ENCODE data around the gene CTNNB1. TPM values are rescaled to one million over a fixed set of nuclear protein-coding genes. Genes with fewer than 3 reads are reported as not detected.

CTNNB1 gene
- total RNA-seq, 4 donors from 2014 or later = 311 to 417 (median 361) TPM

GRCh38 chr3:41198046-41198445 lies 1.3 kb upstream of the CTNNB1 start:
- no peak for TF ChIP-seq POLR2A (IDR thresholded peaks at IDR 0.05)
- TF ChIP-seq EP300 (IDR thresholded peaks at IDR 0.05) = no peak
- TF ChIP-seq CTCF (IDR thresholded peaks at IDR 0.05) = no peak
- TF ChIP-seq POLR2AphosphoS5 (IDR thresholded peaks at IDR 0.05) = no peak
- Histone ChIP-seq H3K36me3 (no peaks in the 10 kb centered on the region), H3K27me3 (no peaks in the 10 kb centered on the region), H3K9me3 (no peaks in the 10 kb centered on the region), H3K4me3 (peak overlapping the region; percentile 98), H3K27ac (no peak overlapping the region), H3K4me1 (peaks cover 28% of the 10 kb centered on the region)
- WGBS = 80% methylated on average over 7 of the region's 7 CpGs
- DNase-seq (ENCODE audit: low spot score in 2 of 2) = no peak

GRCh38 chr3:41198526-41198925 lies 779 bp upstream of the CTNNB1 start:
- Histone ChIP-seq H3K9me3 (no peaks in the 10 kb centered on the region), H3K36me3 (no peaks in the 10 kb centered on the region), H3K4me1 (peaks cover 33% of the 10 kb centered on the region), H3K27me3 (no peaks in the 10 kb centered on the region), H3K27ac (peak overlapping the region; percentile 100), H3K4me3 (peak overlapping the region; percentile 98)
- peak; percentile 72 to 82 for DNase-seq (ENCODE audit: low spot score in 2 of 2)
- WGBS = 16% methylated on average over 10 of the region's 20 CpGs
- TF ChIP-seq POLR2A (IDR thresholded peaks at IDR 0.05) (no peak), CTCF (IDR thresholded peaks at IDR 0.05) (no peak), POLR2AphosphoS5 (IDR thresholded peaks at IDR 0.05) (no peak), EP300 (IDR thresholded peaks at IDR 0.05) (no peak)

GRCh38 chr3:41199866-41200668 lies 762 bp downstream of the CTNNB1 start:
- Histone ChIP-seq H3K27ac (peak overlapping the region; percentile 100), H3K4me1 (peaks cover 48% of the 10 kb centered on the region), H3K27me3 (no peaks in the 10 kb centered on the region), H3K4me3 (peak overlapping the region; percentile 98), H3K36me3 (no peaks in the 10 kb centered on the region), H3K9me3 (no peaks in the 10 kb centered on the region)
- TF ChIP-seq CTCF (IDR thresholded peaks at IDR 0.05) (no peak), POLR2AphosphoS5 (IDR thresholded peaks at IDR 0.05) (no peak), EP300 (IDR thresholded peaks at IDR 0.05) (no peak), POLR2A (IDR thresholded peaks at IDR 0.05) (no peak)
- under 1% methylated on average over 20 of the region's 40 CpGs for WGBS
- DNase-seq (ENCODE audit: low spot score in 2 of 2) = peak in 1 of 2 donors; percentile 73

GRCh38 chr3:41200669-41201021 lies 1.3 kb downstream of the CTNNB1 start:
- TF ChIP-seq POLR2A (IDR thresholded peaks at IDR 0.05) (no peak), POLR2AphosphoS5 (IDR thresholded peaks at IDR 0.05) (no peak), EP300 (IDR thresholded peaks at IDR 0.05) (no peak), CTCF (IDR thresholded peaks at IDR 0.05) (no peak)
- WGBS = under 1% methylated on average over 7 of the region's 7 CpGs
- H3K27me3 ChIP-seq = no peaks in the 10 kb centered on the region
- H3K36me3 ChIP-seq = no peaks in the 10 kb centered on the region
- H3K4me1 ChIP-seq = peaks cover 54% of the 10 kb centered on the region
- H3K27ac ChIP-seq = peak overlapping the region; percentile 100
- no peak for DNase-seq (ENCODE audit: low spot score in 2 of 2)
- peak overlapping the region; percentile 98 for H3K4me3 ChIP-seq
- H3K9me3 ChIP-seq = no peaks in the 10 kb centered on the region

GRCh38 chr3:41202075-41202833 lies 2.9 kb downstream of the CTNNB1 start:
- H3K27ac ChIP-seq = no peak overlapping the region
- no peaks in the 10 kb centered on the region for H3K9me3 ChIP-seq
- 47% methylated on average over 5 of the region's 5 CpGs for WGBS
- H3K4me1 ChIP-seq = peaks cover 69% of the 10 kb centered on the region
- H3K4me3 ChIP-seq = peak overlapping the region; percentile 98
- DNase-seq (ENCODE audit: low spot score in 2 of 2) = no peak
- no peaks in the 10 kb centered on the region for H3K36me3 ChIP-seq
- TF ChIP-seq CTCF (IDR thresholded peaks at IDR 0.05) = no peak
- TF ChIP-seq POLR2A (IDR thresholded peaks at IDR 0.05) = no peak
- TF ChIP-seq EP300 (IDR thresholded peaks at IDR 0.05) = no peak
- no peaks in the 10 kb centered on the region for H3K27me3 ChIP-seq
